Measurements from ENCODE around the gene SENP2.

SENP2 gene

GRCh38 chr3:185559706-185560090 lies 26.4 kb upstream of the SENP2 start:
- DNase-seq = no peak
- H3K27ac ChIP-seq (ENCODE audit: low read depth, low read length) = no peak overlapping the region

GRCh38 chr3:185560676-185561075 lies 25.4 kb upstream of the SENP2 start:
- Histone ChIP-seq H3K9ac (ENCODE audit: low read length) (no peak overlapping the region), H2BK15ac (replicated peaks; ENCODE audit: low read depth) (no peak overlapping the region), H3K56ac (ENCODE audit: low read length) (no peak overlapping the region), H3K23ac (ENCODE audit: low read length) (no peak overlapping the region), H4K5ac (ENCODE audit: low read length) (no peak overlapping the region), H2AK5ac (ENCODE audit: low read length) (no peak overlapping the region), H4K8ac (ENCODE audit: low read depth, low read length) (no peak overlapping the region), H3K4ac (ENCODE audit: low read depth, low read length) (no peak overlapping the region), H2BK120ac (ENCODE audit: low read depth, low read length) (no peak overlapping the region), H3K79me1 (ENCODE audit: low read length) (no peaks in the 10 kb centered on the region), H3K36me3 (ENCODE audit: control insufficient read depth, insufficient read depth, low read length) (no peaks in the 10 kb centered on the region), H3K79me2 (ENCODE audit: control insufficient read depth, insufficient read depth, low read length) (no peaks in the 10 kb centered on the region), H3K4me3 (ENCODE audit: low read length) (no peak overlapping the region), H3K27me3 (ENCODE audit: insufficient read depth, low read length, poor library complexity) (no peaks in the 10 kb centered on the region), H2BK5ac (ENCODE audit: low read length) (no peak overlapping the region), H3K4me1 (ENCODE audit: control insufficient read depth, low read depth, low read length) (no peaks in the 10 kb centered on the region), H3K27ac (ENCODE audit: low read depth, low read length) (no peak overlapping the region), H3K18ac (ENCODE audit: low read length) (no peak overlapping the region), H3K4me2 (ENCODE audit: low read length) (no peak overlapping the region)
- no CpG with 5 or more reads among the region's 13 CpGs for WGBS (ENCODE audit: extremely low coverage, insufficient coverage, low lambda C conversion rate)
- no peak for DNase-seq

More at GRCh38 chr3:185559706-185560090, 26.4 kb upstream of the SENP2 start:
- Histone ChIP-seq H3K79me1 (ENCODE audit: low read length) (no peaks in the 10 kb centered on the region), H3K4me3 (ENCODE audit: low read length) (no peak overlapping the region), H3K36me3 (ENCODE audit: control insufficient read depth, insufficient read depth, low read length) (no peaks in the 10 kb centered on the region), H2AK5ac (ENCODE audit: low read length) (no peak overlapping the region), H3K4me1 (ENCODE audit: control insufficient read depth, low read depth, low read length) (no peaks in the 10 kb centered on the region), H3K4me2 (ENCODE audit: low read length) (no peak overlapping the region), H3K79me2 (ENCODE audit: control insufficient read depth, insufficient read depth, low read length) (no peaks in the 10 kb centered on the region), H3K56ac (ENCODE audit: low read length) (no peak overlapping the region), H4K8ac (ENCODE audit: low read depth, low read length) (no peak overlapping the region), H3K23ac (ENCODE audit: low read length) (no peak overlapping the region), H2BK5ac (ENCODE audit: low read length) (no peak overlapping the region), H3K9ac (ENCODE audit: low read length) (no peak overlapping the region), H3K18ac (ENCODE audit: low read length) (no peak overlapping the region), H2BK120ac (ENCODE audit: low read depth, low read length) (no peak overlapping the region), H2BK15ac (replicated peaks; ENCODE audit: low read depth) (no peak overlapping the region), H3K27me3 (ENCODE audit: insufficient read depth, low read length, poor library complexity) (no peaks in the 10 kb centered on the region), H4K5ac (ENCODE audit: low read length) (no peak overlapping the region), H3K4ac (ENCODE audit: low read depth, low read length) (no peak overlapping the region)
- no CpG with 5 or more reads among the region's 12 CpGs for WGBS (ENCODE audit: extremely low coverage, insufficient coverage, low lambda C conversion rate)

- Histone ChIP-seq H3K79me2 (ENCODE audit: control insufficient read depth, insufficient read depth, low read length) (no peaks in the 10 kb centered on the region), H4K5ac (ENCODE audit: low read length) (peak overlapping the region; percentile 56), H3K4me1 (ENCODE audit: control insufficient read depth, low read depth, low read length) (no peaks in the 10 kb centered on the region), H3K18ac (ENCODE audit: low read length) (no peak overlapping the region), H3K9ac (ENCODE audit: low read length) (no peak overlapping the region), H3K4me2 (ENCODE audit: low read length) (no peak overlapping the region), H3K79me1 (ENCODE audit: low read length) (no peaks in the 10 kb centered on the region), H3K27ac (ENCODE audit: low read depth, low read length) (no peak overlapping the region), H3K56ac (ENCODE audit: low read length) (peak overlapping the region; percentile 30), H3K36me3 (ENCODE audit: control insufficient read depth, insufficient read depth, low read length) (no peaks in the 10 kb centered on the region), H3K4me3 (ENCODE audit: low read length) (no peak overlapping the region), H3K4ac (ENCODE audit: low read depth, low read length) (no peak overlapping the region), H2AK5ac (ENCODE audit: low read length) (no peak overlapping the region), H2BK5ac (ENCODE audit: low read length) (no peak overlapping the region), H4K8ac (ENCODE audit: low read depth, low read length) (no peak overlapping the region), H3K27me3 (ENCODE audit: insufficient read depth, low read length, poor library complexity) (no peaks in the 10 kb centered on the region), H2BK15ac (replicated peaks; ENCODE audit: low read depth) (no peak overlapping the region), H3K23ac (ENCODE audit: low read length) (no peak overlapping the region), H2BK120ac (ENCODE audit: low read depth, low read length) (no peak overlapping the region)
- WGBS (ENCODE audit: extremely low coverage, insufficient coverage, low lambda C conversion rate) = no CpG with 5 or more reads among the region's 8 CpGs
- DNase-seq = no peak
Observed at GRCh38 chr3:185561374-185561943, 24.6 kb upstream of the SENP2 start.

GRCh38 chr3:185561958-185562357 lies 24.1 kb upstream of the SENP2 start:
- no peaks in the 10 kb centered on the region for H3K79me2 ChIP-seq (ENCODE audit: control insufficient read depth, insufficient read depth, low read length)
- H2BK15ac ChIP-seq (replicated peaks; ENCODE audit: low read depth) = no peak overlapping the region
- H3K4me3 ChIP-seq (ENCODE audit: low read length) = no peak overlapping the region
- WGBS (ENCODE audit: extremely low coverage, insufficient coverage, low lambda C conversion rate) = no CpG with 5 or more reads among the region's 5 CpGs
- peak overlapping the region; percentile 34 for H3K56ac ChIP-seq (ENCODE audit: low read length)
- no peak overlapping the region for H3K23ac ChIP-seq (ENCODE audit: low read length)
- H3K9ac ChIP-seq (ENCODE audit: low read length) = no peak overlapping the region
- H3K4me1 ChIP-seq (ENCODE audit: control insufficient read depth, low read depth, low read length) = no peaks in the 10 kb centered on the region
- no peak for DNase-seq
- H3K36me3 ChIP-seq (ENCODE audit: control insufficient read depth, insufficient read depth, low read length) = no peaks in the 10 kb centered on the region
- H2AK5ac ChIP-seq (ENCODE audit: low read length) = no peak overlapping the region
- H3K4me2 ChIP-seq (ENCODE audit: low read length) = no peak overlapping the region
- H3K79me1 ChIP-seq (ENCODE audit: low read length) = no peaks in the 10 kb centered on the region
- H2BK120ac ChIP-seq (ENCODE audit: low read depth, low read length) = no peak overlapping the region
- peak overlapping the region; percentile 56 for H4K5ac ChIP-seq (ENCODE audit: low read length)
- H3K27ac ChIP-seq (ENCODE audit: low read depth, low read length) = no peak overlapping the region
- no peak overlapping the region for H3K18ac ChIP-seq (ENCODE audit: low read length)
- H3K4ac ChIP-seq (ENCODE audit: low read depth, low read length) = no peak overlapping the region
- no peaks in the 10 kb centered on the region for H3K27me3 ChIP-seq (ENCODE audit: insufficient read depth, low read length, poor library complexity)
- no peak overlapping the region for H4K8ac ChIP-seq (ENCODE audit: low read depth, low read length)
- no peak overlapping the region for H2BK5ac ChIP-seq (ENCODE audit: low read length)

- no peak overlapping the region for H3K23ac ChIP-seq (ENCODE audit: low read length)
- H3K9ac ChIP-seq (ENCODE audit: low read length) = no peak overlapping the region
- no peaks in the 10 kb centered on the region for H3K79me2 ChIP-seq (ENCODE audit: control insufficient read depth, insufficient read depth, low read length)
- H3K18ac ChIP-seq (ENCODE audit: low read length) = no peak overlapping the region
- H3K27ac ChIP-seq (ENCODE audit: low read depth, low read length) = no peak overlapping the region
- no peak overlapping the region for H4K8ac ChIP-seq (ENCODE audit: low read depth, low read length)
- no peak overlapping the region for H3K4me2 ChIP-seq (ENCODE audit: low read length)
- H3K27me3 ChIP-seq (ENCODE audit: insufficient read depth, low read length, poor library complexity) = no peaks in the 10 kb centered on the region
- no CpG with 5 or more reads among the region's 5 CpGs for WGBS (ENCODE audit: extremely low coverage, insufficient coverage, low lambda C conversion rate)
- no peaks in the 10 kb centered on the region for H3K79me1 ChIP-seq (ENCODE audit: low read length)
- DNase-seq = no peak
- no peak overlapping the region for H3K56ac ChIP-seq (ENCODE audit: low read length)
- H3K4me3 ChIP-seq (ENCODE audit: low read length) = no peak overlapping the region
- no peak overlapping the region for H2BK5ac ChIP-seq (ENCODE audit: low read length)
- no peak overlapping the region for H2AK5ac ChIP-seq (ENCODE audit: low read length)
- H3K4me1 ChIP-seq (ENCODE audit: control insufficient read depth, low read depth, low read length) = no peaks in the 10 kb centered on the region
- H2BK120ac ChIP-seq (ENCODE audit: low read depth, low read length) = no peak overlapping the region
- no peaks in the 10 kb centered on the region for H3K36me3 ChIP-seq (ENCODE audit: control insufficient read depth, insufficient read depth, low read length)
- no peak overlapping the region for H4K5ac ChIP-seq (ENCODE audit: low read length)
- H2BK15ac ChIP-seq (replicated peaks; ENCODE audit: low read depth) = no peak overlapping the region
- no peak overlapping the region for H3K4ac ChIP-seq (ENCODE audit: low read depth, low read length)
Observed at GRCh38 chr3:185572183-185572582, 13.9 kb upstream of the SENP2 start.

All from mesendoderm (in vitro differentiated cells).